ENCODE data around the gene BDH1. TPM values are rescaled to one million over a fixed set of nuclear protein-coding genes. Genes with fewer than 3 reads are reported as not detected.
A peak's percentile ranks its signal among the peaks of the same experiment; 100 is the strongest.

BDH1 gene
- polyA plus RNA-seq, 1 of the 3 experiments (the other 2 are of a cell fraction) = 19.8 TPM

DNA sequence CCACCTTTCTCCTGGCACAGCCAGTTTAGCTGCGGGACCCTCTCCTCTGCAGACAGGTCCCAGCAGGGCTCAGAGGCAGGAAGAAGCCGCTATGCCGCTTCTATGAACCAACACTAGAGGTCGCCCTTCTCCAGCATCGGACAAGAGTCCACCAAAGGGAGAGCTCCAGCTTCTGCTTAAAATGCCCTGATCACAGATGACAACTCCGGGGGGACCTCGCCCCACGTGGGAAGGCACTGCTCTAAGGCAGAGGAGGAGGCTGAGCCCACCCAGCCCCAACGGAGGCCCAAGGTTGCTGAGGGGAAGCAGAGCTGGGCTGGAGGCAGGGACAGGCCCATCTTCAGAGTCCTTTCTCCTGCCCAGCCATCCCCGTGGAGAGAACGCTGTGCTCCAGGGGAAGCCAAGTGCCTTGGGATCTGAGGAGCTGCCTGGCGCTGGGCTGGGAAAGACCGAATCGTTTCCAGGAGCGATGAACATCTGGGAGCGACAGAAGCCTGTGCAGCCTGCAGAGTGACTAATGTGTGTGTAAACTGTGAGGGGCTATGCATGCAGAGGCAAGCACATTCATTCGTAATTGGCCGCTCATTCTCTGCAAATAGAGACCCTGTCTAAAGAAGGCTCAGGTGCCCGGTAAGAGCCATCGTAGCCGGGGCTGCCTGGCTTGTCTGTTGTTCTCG lies 43.5 kb upstream of the BDH1 start (continued):
- no peak for TF ChIP-seq REST (IDR thresholded peaks at IDR 0.05; ENCODE audit: low read depth, low read length)
- TF ChIP-seq NFIC (IDR thresholded peaks at IDR 0.05; ENCODE audit: borderline replicate concordance) = no peak
- TF ChIP-seq, protein P1, sequence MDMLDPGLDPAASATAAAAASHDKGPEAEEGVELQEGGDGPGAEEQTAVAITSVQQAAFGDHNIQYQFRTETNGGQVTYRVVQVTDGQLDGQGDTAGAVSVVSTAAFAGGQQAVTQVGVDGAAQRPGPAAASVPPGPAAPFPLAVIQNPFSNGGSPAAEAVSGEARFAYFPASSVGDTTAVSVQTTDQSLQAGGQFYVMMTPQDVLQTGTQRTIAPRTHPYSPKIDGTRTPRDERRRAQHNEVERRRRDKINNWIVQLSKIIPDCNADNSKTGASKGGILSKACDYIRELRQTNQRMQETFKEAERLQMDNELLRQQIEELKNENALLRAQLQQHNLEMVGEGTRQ (IDR thresholded peaks at IDR 0.05; ENCODE audit: borderline replicate concordance, low read depth, low read length) = no peak
- no peak for TF ChIP-seq POLR2AphosphoS5 (IDR thresholded peaks at IDR 0.05; ENCODE audit: low read depth, low read length)
- TF ChIP-seq TAF1 (IDR thresholded peaks at IDR 0.05; ENCODE audit: borderline replicate concordance, low read depth, low read length) = no peak
- TF ChIP-seq EP300 (IDR thresholded peaks at IDR 0.05; ENCODE audit: borderline replicate concordance in 1 of 2, low read depth in 1 of 2, low read length in 1 of 2) = no peak
- no peak for TF ChIP-seq RCOR1 (IDR thresholded peaks at IDR 0.05; ENCODE audit: low read length)
- no peak for TF ChIP-seq RXRA (IDR thresholded peaks at IDR 0.05; ENCODE audit: borderline replicate concordance, low read depth)
- TF ChIP-seq CHD2 (IDR thresholded peaks at IDR 0.05; ENCODE audit: low read length, partially characterized antibody) = no peak
- TF ChIP-seq PBX3 (IDR thresholded peaks at IDR 0.05) = no peak
- peak; percentile 94 for TF ChIP-seq CTCF (IDR thresholded peaks at IDR 0.05)

Measured in SK-N-SH (cell line).